Measurements from ENCODE around the gene TADA3.

The TADA3 gene

DNA sequence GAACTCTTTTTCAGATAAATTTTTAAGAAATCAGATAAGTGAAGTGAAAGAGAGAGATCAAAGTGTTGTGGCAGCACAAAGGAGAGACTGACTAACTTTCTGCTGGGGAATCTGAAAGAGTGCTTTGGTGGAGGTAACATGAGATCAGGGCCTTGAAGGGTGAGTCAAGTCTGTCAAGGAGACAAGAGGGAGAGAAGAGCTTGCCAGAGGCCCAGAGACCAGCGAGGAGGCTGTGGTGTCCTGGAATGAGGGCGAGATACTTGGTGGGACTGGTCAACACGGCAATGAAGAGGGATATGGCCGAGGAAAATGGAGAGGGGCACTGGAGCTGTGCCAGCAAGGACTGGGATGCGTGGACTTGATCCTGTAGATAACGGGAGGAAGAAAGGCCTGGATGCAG, 4.6 kb downstream of the TADA3 start:
- Histone ChIP-seq H3K4me1 (ENCODE audit: insufficient read depth, insufficient read length) (peaks cover 4% of the 10 kb centered on the region), H3K9me3 (ENCODE audit: insufficient read depth, low read length) (no peaks in the 10 kb centered on the region), H3K9ac (ENCODE audit: insufficient read length, low read depth) (no peak overlapping the region), H3K4me3 (ENCODE audit: insufficient read length, low read depth) (no peak overlapping the region), H3K27me3 (ENCODE audit: insufficient read depth, insufficient read length) (no peaks in the 10 kb centered on the region), H3K36me3 (ENCODE audit: insufficient read depth, insufficient read length, low read length) (peaks cover 72% of the 10 kb centered on the region)
- no peak for TF ChIP-seq YY1 (IDR thresholded peaks at IDR 0.05; ENCODE audit: insufficient read depth, insufficient read length)
- no peak for DNase-seq (ENCODE audit: low read depth, low spot score)

GRCh38 chr3:9786825-9787669, 5.2 kb downstream of the TADA3 start:
- H3K36me3 ChIP-seq (ENCODE audit: insufficient read depth, insufficient read length, low read length): peaks cover 78% of the 10 kb centered on the region
- DNase-seq (ENCODE audit: low read depth, low spot score): no peak
- TF ChIP-seq SUZ12 (IDR thresholded peaks at IDR 0.05; ENCODE audit: extremely low read depth, insufficient read depth, insufficient read length): no peak
- TF ChIP-seq YY1 (IDR thresholded peaks at IDR 0.05; ENCODE audit: insufficient read depth, insufficient read length): no peak
- no peaks in the 10 kb centered on the region for H3K27me3 ChIP-seq (ENCODE audit: insufficient read depth, insufficient read length)
- H3K4me1 ChIP-seq (ENCODE audit: insufficient read depth, insufficient read length): peaks cover 4% of the 10 kb centered on the region
- H3K9me3 ChIP-seq (ENCODE audit: insufficient read depth, low read length): no peaks in the 10 kb centered on the region
- H3K4me3 ChIP-seq (ENCODE audit: insufficient read length, low read depth): no peak overlapping the region
- H3K9ac ChIP-seq (ENCODE audit: insufficient read length, low read depth): no peak overlapping the region

- no peak for DNase-seq (ENCODE audit: low read depth, low spot score)
- H3K36me3 ChIP-seq (ENCODE audit: insufficient read depth, insufficient read length, low read length): peaks cover 81% of the 10 kb centered on the region
Measured at GRCh38 chr3:9786209-9786739, 6.0 kb downstream of the TADA3 start.

GRCh38 chr3:9785602-9786001, 6.7 kb downstream of the TADA3 start:
- Histone ChIP-seq H3K36me3 (ENCODE audit: insufficient read depth, insufficient read length, low read length) (peaks cover 81% of the 10 kb centered on the region), H3K27me3 (ENCODE audit: insufficient read depth, insufficient read length) (no peaks in the 10 kb centered on the region), H3K9ac (ENCODE audit: insufficient read length, low read depth) (no peak overlapping the region), H3K4me3 (ENCODE audit: insufficient read length, low read depth) (no peak overlapping the region), H3K4me1 (ENCODE audit: insufficient read depth, insufficient read length) (peaks cover 4% of the 10 kb centered on the region), H3K9me3 (ENCODE audit: insufficient read depth, low read length) (no peaks in the 10 kb centered on the region)
- TF ChIP-seq YY1 (IDR thresholded peaks at IDR 0.05; ENCODE audit: insufficient read depth, insufficient read length) (no peak), SUZ12 (IDR thresholded peaks at IDR 0.05; ENCODE audit: extremely low read depth, insufficient read depth, insufficient read length) (no peak), ZNF274 (IDR thresholded peaks at IDR 0.05; ENCODE audit: low read depth, low read length) (no peak)
- DNase-seq (ENCODE audit: low read depth, low spot score): no peak

More at GRCh38 chr3:9786209-9786739, 6.0 kb downstream of the TADA3 start:
- H3K4me1 ChIP-seq (ENCODE audit: insufficient read depth, insufficient read length): peaks cover 4% of the 10 kb centered on the region
- no peaks in the 10 kb centered on the region for H3K27me3 ChIP-seq (ENCODE audit: insufficient read depth, insufficient read length)
- no peaks in the 10 kb centered on the region for H3K9me3 ChIP-seq (ENCODE audit: insufficient read depth, low read length)
- H3K4me3 ChIP-seq (ENCODE audit: insufficient read length, low read depth): no peak overlapping the region
- no peak for TF ChIP-seq SUZ12 (IDR thresholded peaks at IDR 0.05; ENCODE audit: extremely low read depth, insufficient read depth, insufficient read length)
- TF ChIP-seq ZNF274 (IDR thresholded peaks at IDR 0.05; ENCODE audit: low read depth, low read length): no peak
- TF ChIP-seq YY1 (IDR thresholded peaks at IDR 0.05; ENCODE audit: insufficient read depth, insufficient read length): no peak
- H3K9ac ChIP-seq (ENCODE audit: insufficient read length, low read depth): no peak overlapping the region

- Histone ChIP-seq H3K27me3 (ENCODE audit: insufficient read depth, insufficient read length) (no peaks in the 10 kb centered on the region), H3K4me3 (ENCODE audit: insufficient read length, low read depth) (no peak overlapping the region), H3K36me3 (ENCODE audit: insufficient read depth, insufficient read length, low read length) (peaks cover 81% of the 10 kb centered on the region), H3K9ac (ENCODE audit: insufficient read length, low read depth) (no peak overlapping the region), H3K4me1 (ENCODE audit: insufficient read depth, insufficient read length) (peaks cover 8% of the 10 kb centered on the region), H3K9me3 (ENCODE audit: insufficient read depth, low read length) (no peaks in the 10 kb centered on the region)
- DNase-seq (ENCODE audit: low read depth, low spot score): no peak
- TF ChIP-seq SUZ12 (IDR thresholded peaks at IDR 0.05; ENCODE audit: extremely low read depth, insufficient read depth, insufficient read length): no peak
- TF ChIP-seq YY1 (IDR thresholded peaks at IDR 0.05; ENCODE audit: insufficient read depth, insufficient read length): no peak
Measured at GRCh38 chr3:9784965-9785364, 7.3 kb downstream of the TADA3 start.

DNA sequence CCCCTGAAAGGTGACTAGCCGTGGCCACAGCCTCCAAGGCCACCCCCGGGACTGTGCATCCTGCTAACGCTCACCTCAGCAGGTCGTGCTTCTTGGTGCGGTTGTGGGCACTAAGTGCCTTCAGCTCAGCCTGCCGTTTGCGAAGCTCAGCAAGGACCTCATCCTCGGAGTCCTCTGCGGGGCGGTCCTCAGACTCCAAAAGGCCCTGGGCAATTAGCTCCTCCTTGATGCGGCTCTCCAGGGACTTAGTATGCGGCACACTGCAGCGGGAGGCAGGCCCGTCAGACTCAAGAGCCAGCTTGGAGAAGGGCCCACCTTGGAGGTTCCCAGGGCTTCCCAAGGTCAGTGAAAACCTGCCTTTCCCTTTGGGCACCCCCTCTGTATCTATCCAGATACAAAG, 8.3 kb downstream of the TADA3 start:
- no peak overlapping the region for H3K4me3 ChIP-seq (ENCODE audit: insufficient read length, low read depth)
- H3K27me3 ChIP-seq (ENCODE audit: insufficient read depth, insufficient read length): no peaks in the 10 kb centered on the region
- DNase-seq (ENCODE audit: low read depth, low spot score): no peak
- no peak for TF ChIP-seq YY1 (IDR thresholded peaks at IDR 0.05; ENCODE audit: insufficient read depth, insufficient read length)
- no peak for TF ChIP-seq ZNF274 (IDR thresholded peaks at IDR 0.05; ENCODE audit: low read depth, low read length)
- no peak for TF ChIP-seq SUZ12 (IDR thresholded peaks at IDR 0.05; ENCODE audit: extremely low read depth, insufficient read depth, insufficient read length)
- H3K36me3 ChIP-seq (ENCODE audit: insufficient read depth, insufficient read length, low read length): peaks cover 73% of the 10 kb centered on the region
- no peak overlapping the region for H3K9ac ChIP-seq (ENCODE audit: insufficient read length, low read depth)
- peaks cover 9% of the 10 kb centered on the region for H3K4me1 ChIP-seq (ENCODE audit: insufficient read depth, insufficient read length)
- H3K9me3 ChIP-seq (ENCODE audit: insufficient read depth, low read length): no peaks in the 10 kb centered on the region

DNA sequence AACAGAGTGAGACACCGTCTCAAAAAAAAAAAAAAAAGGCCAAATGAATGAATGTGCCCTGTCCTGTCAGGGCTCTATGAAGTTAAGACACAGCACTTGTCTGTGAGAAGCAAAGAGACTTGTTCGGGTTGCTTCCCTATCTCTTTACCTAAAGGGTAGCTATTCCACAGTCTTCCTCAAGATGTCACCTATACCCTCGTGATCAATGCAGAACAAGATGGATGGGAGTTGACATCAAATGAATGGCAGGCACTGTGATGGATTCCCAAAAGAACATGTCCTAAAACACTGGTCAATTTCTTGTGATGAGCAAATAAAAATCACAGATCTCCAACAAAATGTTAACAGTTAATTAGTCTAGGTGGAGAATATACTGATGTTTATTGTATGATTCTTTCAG, 9.5 kb downstream of the TADA3 start:
- Histone ChIP-seq H3K36me3 (ENCODE audit: insufficient read depth, insufficient read length, low read length) (peaks cover 70% of the 10 kb centered on the region), H3K4me3 (ENCODE audit: insufficient read length, low read depth) (no peak overlapping the region), H3K4me1 (ENCODE audit: insufficient read depth, insufficient read length) (peaks cover 9% of the 10 kb centered on the region), H3K9me3 (ENCODE audit: insufficient read depth, low read length) (no peaks in the 10 kb centered on the region), H3K27me3 (ENCODE audit: insufficient read depth, insufficient read length) (no peaks in the 10 kb centered on the region), H3K9ac (ENCODE audit: insufficient read length, low read depth) (no peak overlapping the region)
- no peak for TF ChIP-seq ZNF274 (IDR thresholded peaks at IDR 0.05; ENCODE audit: low read depth, low read length)
- no peak for TF ChIP-seq SUZ12 (IDR thresholded peaks at IDR 0.05; ENCODE audit: extremely low read depth, insufficient read depth, insufficient read length)
- TF ChIP-seq YY1 (IDR thresholded peaks at IDR 0.05; ENCODE audit: insufficient read depth, insufficient read length): no peak
- DNase-seq (ENCODE audit: low read depth, low spot score): no peak
